ENCODE measurements around the gene MFSD6L.

GRCh38 chr17:8782176-8782575 lies 17.0 kb downstream of the MFSD6L start:
- TF ChIP-seq POLR2A (IDR thresholded peaks at IDR 0.05; ENCODE audit: low read length), result no peak
- no peak for TF ChIP-seq GATA1 (IDR thresholded peaks at IDR 0.05; ENCODE audit: low read depth, low read length)
